Measurements from ENCODE around the gene MRPL37. TPM values are rescaled to one million over a fixed set of nuclear protein-coding genes. Genes with fewer than 3 reads are reported as not detected.
"Not testable (repeated sequence)": the region's sequence is repeated elsewhere in the genome, so short reads cannot be mapped to it uniquely, and the experiment has no call there.

Gene MRPL37
- total RNA-seq, 1 donor from 2014 or later = 112 TPM

GRCh38 chr1:54172614-54173599, 27.1 kb upstream of the MRPL37 start:
- DNase-seq (ENCODE audit: low read depth) = no peak

DNA sequence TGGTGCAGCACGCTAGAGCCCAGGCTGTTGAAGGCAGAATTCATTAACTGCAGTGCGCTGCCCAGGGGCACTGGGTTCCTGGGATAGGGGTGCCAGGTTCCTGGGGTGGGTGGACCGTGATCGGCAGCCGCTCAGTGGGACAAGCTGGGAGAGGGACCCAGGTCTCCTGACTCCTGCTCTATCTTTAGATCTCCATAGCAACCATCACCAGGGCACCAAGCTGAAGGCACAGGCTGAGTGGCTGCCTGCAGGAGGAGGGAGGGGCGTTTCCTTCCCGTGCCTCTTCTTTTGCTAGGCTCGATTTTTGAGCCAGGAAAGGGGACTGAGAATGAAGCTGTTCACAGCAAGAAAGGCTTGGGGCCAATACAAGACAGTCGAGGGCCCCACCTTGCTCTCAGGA, 26.3 kb upstream of the MRPL37 start:
- peak; percentile 18 for DNase-seq (ENCODE audit: low read depth)

DNA sequence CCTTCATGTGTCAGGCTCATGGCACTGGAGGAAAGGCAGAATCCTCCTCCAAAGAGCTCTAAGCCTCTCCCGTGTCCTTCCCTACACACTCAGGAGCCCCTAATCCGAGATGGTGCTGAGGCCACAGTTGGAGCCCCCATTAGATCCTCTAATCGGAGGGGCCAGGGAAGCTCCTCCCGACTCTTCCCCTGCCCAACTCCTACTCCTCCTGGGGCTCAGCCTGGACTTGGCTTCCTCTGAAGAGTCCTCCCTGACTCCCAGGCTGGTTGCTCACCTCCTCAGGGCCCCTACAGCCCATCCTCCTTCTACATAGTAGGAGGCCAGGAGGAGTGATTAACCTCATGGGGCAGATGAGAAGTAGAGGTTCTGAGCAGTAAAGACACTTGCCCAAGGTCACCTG, 25.9 kb upstream of the MRPL37 start:
- no peak for DNase-seq (ENCODE audit: low read depth)

- no peak for DNase-seq (ENCODE audit: low read depth)
These were observed 23.2 kb upstream of the MRPL37 start for GRCh38 chr1:54176621-54177327.

DNA sequence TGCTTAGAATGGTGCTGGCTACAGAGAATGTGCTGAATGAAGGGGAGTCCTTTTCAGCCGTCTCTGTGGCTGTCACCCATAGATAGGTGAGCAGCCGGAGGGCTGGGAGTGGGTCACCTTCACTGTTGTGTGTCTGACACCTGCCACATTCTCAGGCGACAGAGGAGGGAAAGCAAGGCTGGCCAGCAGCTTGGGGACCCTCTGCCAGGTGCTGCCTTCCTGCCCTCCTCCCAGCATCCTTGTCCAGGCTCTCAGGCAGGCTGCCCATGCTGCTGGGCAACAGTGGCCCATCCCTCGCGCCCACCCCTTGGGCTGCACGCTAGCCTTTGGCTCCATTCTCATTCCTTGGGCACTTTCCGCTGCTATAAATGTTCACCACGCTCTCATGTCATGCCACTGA, 22.2 kb upstream of the MRPL37 start:
- DNase-seq (ENCODE audit: low read depth) = no peak

GRCh38 chr1:54178296-54179070, 21.5 kb upstream of the MRPL37 start:
- DNase-seq (ENCODE audit: low read depth) = no peak

DNA sequence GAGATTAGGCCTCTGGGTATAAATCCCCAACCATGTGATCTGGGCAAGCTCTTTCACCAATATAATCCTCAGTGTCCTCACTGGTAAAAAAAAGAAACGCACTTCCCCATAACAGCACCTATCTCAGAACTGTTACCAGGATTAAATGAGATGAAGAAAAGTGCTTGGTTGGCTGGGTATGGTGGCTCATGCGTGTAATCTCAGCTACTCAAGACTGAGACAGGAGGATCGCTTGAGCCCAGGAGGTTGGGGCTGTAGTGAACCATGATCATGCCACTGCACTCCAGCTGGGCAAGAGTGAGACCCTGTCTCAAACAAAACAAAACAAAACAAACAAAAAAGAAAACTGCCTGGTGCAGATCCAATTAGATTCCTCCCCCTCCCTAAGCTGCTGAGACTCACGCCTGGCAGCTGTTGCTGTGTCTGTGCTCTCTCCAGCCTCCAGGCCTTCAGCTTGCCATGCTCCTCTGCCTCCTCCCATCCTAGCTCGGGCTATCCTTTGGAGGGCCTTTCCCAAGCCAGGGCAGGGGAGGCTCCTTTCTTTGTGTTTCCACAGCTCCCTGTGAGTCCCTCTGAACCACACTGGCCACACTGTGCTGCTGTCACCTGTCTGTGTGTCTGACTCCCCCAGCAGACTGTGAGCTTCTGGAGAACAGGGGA, 19.1 kb upstream of the MRPL37 start:
- DNase-seq (ENCODE audit: low read depth) = no peak

DNA sequence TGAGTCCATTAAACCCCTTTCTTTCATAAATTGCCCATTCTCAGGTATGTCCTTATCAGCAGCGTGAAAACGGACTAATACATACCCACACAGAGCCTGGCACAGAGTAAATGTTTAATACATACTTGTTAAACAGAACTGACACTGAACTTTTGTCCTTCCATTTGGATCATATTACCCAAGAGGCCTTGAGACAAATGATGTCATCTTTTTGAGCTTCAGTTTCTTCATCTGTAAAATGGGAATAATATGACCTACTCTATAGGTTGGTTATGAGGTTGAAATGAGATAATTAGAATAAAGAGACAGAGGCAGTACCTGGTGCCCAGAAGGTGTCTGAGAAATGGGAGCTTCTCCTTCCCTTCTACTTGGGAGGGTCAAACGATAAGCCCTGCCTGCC, 13.9 kb upstream of the MRPL37 start:
- no peak for DNase-seq (ENCODE audit: low read depth)

DNA sequence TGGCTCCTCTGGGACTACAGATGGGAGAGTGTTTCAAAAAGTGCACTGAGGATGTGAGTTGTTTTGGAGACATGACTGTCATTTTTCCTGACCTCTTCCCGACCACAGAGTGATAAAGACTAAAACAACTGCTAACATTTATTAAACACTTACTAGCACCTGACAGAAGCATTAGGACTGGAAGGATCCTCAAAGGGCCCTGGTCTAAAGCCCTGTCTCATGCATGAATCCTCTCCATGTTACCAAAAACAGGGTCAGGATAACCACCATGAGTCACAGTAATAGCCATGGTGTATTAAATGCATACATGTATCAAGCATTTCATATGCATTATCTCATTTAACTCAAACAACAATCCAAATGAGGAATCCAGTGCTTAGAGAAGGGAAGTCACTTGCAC, 11.7 kb upstream of the MRPL37 start:
- DNase-seq (ENCODE audit: low read depth) = peak; percentile 18

- no peak for DNase-seq (ENCODE audit: low read depth)
These were observed 9.4 kb upstream of the MRPL37 start for GRCh38 chr1:54190526-54190925.

DNA sequence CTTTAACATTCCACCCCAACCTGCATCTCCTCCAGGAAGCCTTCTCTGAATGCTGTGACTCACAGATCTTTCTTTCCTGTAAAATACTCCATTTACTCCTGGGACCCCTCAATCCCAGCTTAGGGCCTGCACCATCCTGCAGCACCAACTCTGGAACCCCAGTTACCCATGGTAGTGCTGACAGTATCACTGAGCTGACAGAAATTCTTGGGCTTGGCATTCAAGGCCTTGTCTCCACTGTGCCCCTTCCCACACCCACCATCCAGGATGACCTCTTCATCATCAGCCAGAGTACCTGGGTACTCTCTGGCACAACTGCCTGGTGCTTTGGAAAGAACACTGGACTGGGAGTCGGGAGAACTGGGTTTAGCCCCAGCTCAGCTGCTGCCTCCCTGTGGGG, 8.4 kb upstream of the MRPL37 start:
- no peak for DNase-seq (ENCODE audit: low read depth)

GRCh38 chr1:54193453-54193852, 6.5 kb upstream of the MRPL37 start:
- no peak for DNase-seq (ENCODE audit: low read depth)

- DNase-seq (ENCODE audit: low read depth) = no peak
These were observed 709 bp upstream of the MRPL37 start for GRCh38 chr1:54199151-54199764.

DNA sequence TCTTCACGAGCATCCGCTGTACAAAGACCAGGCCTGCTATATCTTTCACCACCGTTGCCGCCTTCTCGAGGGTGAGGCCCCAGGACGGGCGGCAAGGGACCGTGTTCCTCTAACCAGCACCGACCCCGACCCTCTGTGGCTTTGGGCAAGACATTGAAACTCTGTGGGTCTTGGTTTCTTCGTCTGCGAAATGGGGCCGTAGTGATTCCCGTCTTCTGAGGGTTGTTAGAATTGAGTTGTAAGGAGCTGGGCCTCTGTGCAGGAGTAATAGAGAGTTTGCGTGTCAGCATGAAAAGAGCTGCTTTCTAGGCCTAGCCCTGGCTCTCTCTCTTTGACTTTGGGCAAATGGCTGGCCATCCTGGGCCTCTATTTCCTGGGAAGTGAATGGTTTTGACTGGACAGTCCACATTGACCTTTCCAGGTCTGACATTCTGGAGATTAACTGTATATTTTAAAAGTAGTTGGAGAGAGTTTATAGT, 591 bp downstream of the MRPL37 start:
- peak; percentile 15 for DNase-seq (ENCODE audit: low read depth)

DNA sequence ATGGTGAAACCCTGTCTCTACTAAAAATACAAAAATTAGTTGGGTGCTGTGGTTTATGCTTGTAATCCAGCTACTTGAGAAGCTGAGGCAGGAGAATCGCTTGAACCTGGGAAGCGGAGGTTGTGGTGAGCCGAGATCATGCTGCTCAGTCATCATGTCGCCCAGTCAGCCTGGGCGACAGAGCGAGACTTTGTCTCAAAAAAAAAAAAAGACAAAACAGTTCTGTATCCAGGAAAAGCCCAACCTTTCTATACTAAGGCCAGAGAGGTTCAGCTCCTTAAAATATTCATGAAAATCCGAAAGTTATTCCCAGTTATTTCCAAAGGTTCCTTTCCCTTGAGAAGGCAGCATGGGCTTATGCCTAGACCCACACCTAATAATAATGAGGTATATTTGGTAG, 4.2 kb downstream of the MRPL37 start:
- no peak for DNase-seq (ENCODE audit: low read depth)

DNA sequence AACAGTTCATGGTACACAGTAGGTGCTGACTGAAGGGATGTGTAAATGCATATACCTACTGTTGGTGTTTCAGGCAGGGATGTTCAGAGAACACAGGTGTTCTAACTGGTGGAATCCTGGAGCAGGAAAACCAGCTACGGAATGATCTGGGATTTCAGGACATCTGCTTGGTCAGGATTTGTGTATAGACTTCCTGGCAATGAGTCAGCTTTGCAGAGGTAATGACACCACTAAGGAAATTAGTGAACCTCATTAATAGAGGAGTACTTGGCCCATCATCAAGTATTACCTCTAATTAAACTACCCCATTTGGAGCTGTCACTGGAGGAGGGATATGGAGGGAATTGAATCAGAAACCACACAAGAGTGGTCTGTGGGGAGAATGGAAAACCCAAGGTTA, 7.3 kb downstream of the MRPL37 start:
- DNase-seq (ENCODE audit: low read depth) = no peak

GRCh38 chr1:54207896-54208295, 7.9 kb downstream of the MRPL37 start:
- DNase-seq (ENCODE audit: low read depth) = not testable (repeated sequence)

DNA sequence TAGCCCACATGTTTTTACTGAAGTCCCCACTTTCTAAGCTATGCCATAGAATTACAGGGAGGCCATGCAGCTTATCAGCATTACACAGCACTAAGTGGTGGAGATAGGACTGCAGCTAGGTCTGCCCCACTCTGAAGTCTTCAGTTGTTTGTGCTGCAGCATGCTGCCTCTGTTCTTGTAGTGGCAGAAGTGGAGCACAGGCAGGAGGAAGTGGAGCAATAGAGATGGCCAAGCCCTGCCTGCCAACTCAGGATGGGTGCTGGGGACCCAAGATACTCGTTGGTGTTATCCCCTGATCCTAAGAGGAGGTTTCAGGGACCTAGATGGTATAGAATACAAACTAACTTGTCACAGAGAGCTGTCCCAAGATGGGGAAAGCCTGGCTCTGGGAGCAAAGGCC, 12.9 kb downstream of the MRPL37 start:
- DNase-seq (ENCODE audit: low read depth) = no peak

DNA sequence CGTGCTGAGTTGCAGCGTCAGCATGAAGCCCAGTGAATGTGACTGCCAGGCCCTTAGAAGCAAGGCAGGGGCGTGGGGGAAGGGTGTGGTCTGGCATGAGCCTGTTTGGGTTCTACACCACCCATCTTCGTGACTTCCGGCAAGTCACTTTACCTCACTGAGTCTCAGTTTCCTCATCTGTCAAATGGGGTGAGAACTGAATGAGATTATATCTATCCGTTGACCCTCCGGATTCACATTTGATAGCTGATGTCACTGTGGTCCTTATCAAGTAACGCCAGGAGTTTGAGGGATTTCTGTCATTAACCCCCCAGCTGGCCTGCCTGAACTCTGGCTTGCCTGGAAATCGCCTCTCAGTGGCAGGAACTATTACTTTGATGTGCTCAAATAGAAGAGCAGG, 15.6 kb downstream of the MRPL37 start:
- DNase-seq (ENCODE audit: low read depth) = no peak

- peak; percentile 71 for DNase-seq (ENCODE audit: low read depth)
These were observed 19.1 kb downstream of the MRPL37 start for GRCh38 chr1:54218883-54219687.
